Endothelial cell of umbilical vein (primary cell): Measurements from ENCODE around the gene SLC5A4. TPM values are rescaled to one million over a fixed set of nuclear protein-coding genes. Genes with fewer than 3 reads are reported as not detected.

Source experiments
- BruUV-seq: library from RNA; stranded (reverse); fragments of 400-500 nt; replicated peaks from 2 replicates; lab custom pipeline; 2021; lab: Mats Ljungman, UMichigan
- CTCF ChIA-PET: fragments of 300-600, 350-600 bp; sonication (Branson Sonifier 250); formaldehyde crosslinking; loops from one replicate; lab custom pipeline; 2021; ENCODE audit warnings: antibody characterized with exemption, inconsistent platforms; lab: Charles Lee
- POLR2A ChIA-PET: fragments of 300-600, 350-600 bp; sonication (Branson Sonifier 250); formaldehyde crosslinking; loops from one replicate; lab custom pipeline; 2021; ENCODE audit warnings: antibody characterized with exemption, inconsistent platforms; lab: Charles Lee
- DNase-seq: peaks from one replicate; pipeline ENCODE4 v3.0.0-alpha.2; 2011; ENCODE audit warnings: low read depth, low spot score
- FAIRE-seq: peaks from 2 replicates; lab custom pipeline; 2011; peaks lifted over from hg19 to GRCh38; lab: Jason Lieb, UNC
- H2AFZ ChIP-seq: 2 replicates; pipeline ENCODE4 v1.6.0; 2012; ENCODE audit warnings: low read depth, low read length, control low read depth, inconsistent platforms
- H3K27ac ChIP-seq: 2 replicates; pipeline ENCODE4 v1.5.1; 2011; ENCODE audit warnings: low read depth, mild to moderate bottlenecking, control low read depth, low read length, moderate library complexity; ENCODE audit not compliant: insufficient read depth
- H3K27me3 ChIP-seq, 2 experiments: 2 replicates each; pipeline versions ENCODE4 v1.6.0 to v1.6.1; 2011; ENCODE audit warnings: low read length in 2 of 2, mixed read lengths in 1 of 2; ENCODE audit not compliant: control insufficient read depth in 2 of 2, insufficient read depth in 2 of 2
- H3K36me3 ChIP-seq, 2 experiments: 2 replicates in 1 of 2; 3 replicates in 1 of 2; pipeline ENCODE4 v1.5.1; 2011; ENCODE audit warnings: low read length in 2 of 2, mild to moderate bottlenecking in 1 of 2, moderate library complexity in 1 of 2; ENCODE audit not compliant: control insufficient read depth in 2 of 2, insufficient read depth in 2 of 2; ENCODE audit errors: extremely low read depth in 1 of 2
- H3K4me1 ChIP-seq: 3 replicates; pipeline ENCODE4 v1.5.1; 2011; ENCODE audit warnings: mild to moderate bottlenecking, low read length; ENCODE audit not compliant: control insufficient read depth, insufficient read depth; ENCODE audit errors: extremely low read depth
- H3K4me2 ChIP-seq: 2 replicates; pipeline ENCODE4 v1.6.1; 2011; ENCODE audit warnings: low read length, control low read depth, mixed read lengths; ENCODE audit not compliant: insufficient read depth
- H3K4me3 ChIP-seq, 3 experiments: fragments of 200-600 bp in 1 of 3; sonication (generic), shearing (Covaris generic) in 1 of 3; replicated peaks in 1 of 3; 2 replicates each; pipeline ENCODE4 v1.5.1; 2011 to 2016; ENCODE audit warnings: control low read depth in 3 of 3, low read length in 3 of 3, mild to moderate bottlenecking in 2 of 3, inconsistent platforms in 1 of 3, low read depth in 1 of 3, moderate library complexity in 1 of 3; ENCODE audit not compliant: insufficient read depth in 1 of 3
- H3K79me2 ChIP-seq: 2 replicates; pipeline ENCODE4 v1.6.0; 2012; ENCODE audit warnings: low read length, inconsistent platforms; ENCODE audit not compliant: control insufficient read depth, insufficient read depth
- H3K9ac ChIP-seq: replicated peaks from 2 replicates; pipeline ENCODE3; 2011; ENCODE audit warnings: low read length, control low read depth; ENCODE audit not compliant: insufficient read depth; ENCODE audit errors: extremely low read depth
- H3K9me1 ChIP-seq: replicated peaks from 3 replicates; pipeline ENCODE4 v1.6.0; 2011; ENCODE audit warnings: mild to moderate bottlenecking, low read length; ENCODE audit not compliant: control insufficient read depth, insufficient read depth; ENCODE audit errors: extremely low read depth
- H3K9me3 ChIP-seq: replicated peaks from 2 replicates; pipeline ENCODE4 v1.5.1; 2012; ENCODE audit warnings: low read length, inconsistent platforms; ENCODE audit not compliant: control insufficient read depth, insufficient read depth
- H4K20me1 ChIP-seq: replicated peaks from 2 replicates; pipeline ENCODE3; 2011; ENCODE audit warnings: mild to moderate bottlenecking, low read length; ENCODE audit not compliant: control insufficient read depth, insufficient read depth; ENCODE audit errors: extremely low read depth
- EZH2 ChIP-seq: IDR thresholded peaks from 2 replicates; pipeline ENCODE4 v1.6.1; 2012; ENCODE audit warnings: borderline replicate concordance, low read depth, mild to moderate bottlenecking, moderate library complexity, low read length, inconsistent platforms; ENCODE audit not compliant: severe bottlenecking
- FOS ChIP-seq: IDR thresholded peaks from 2 replicates; pipeline ENCODE4 v1.6.1; 2011; ENCODE audit warnings: mild to moderate bottlenecking, low read length, moderate library complexity, borderline replicate concordance; ENCODE audit not compliant: insufficient read depth
- GATA2 ChIP-seq: IDR thresholded peaks from 2 replicates; pipeline ENCODE4 v1.7.0; 2011; ENCODE audit warnings: low read depth, mild to moderate bottlenecking, moderate library complexity, mixed read lengths, low read length; ENCODE audit not compliant: insufficient read length, insufficient read depth
- JUN ChIP-seq: IDR thresholded peaks from 2 replicates; pipeline ENCODE4 v1.6.1; 2011; ENCODE audit warnings: borderline replicate concordance, low read depth; ENCODE audit not compliant: insufficient read length, insufficient read depth
- MYC ChIP-seq: IDR thresholded peaks from one replicate; pipeline ENCODE4 v1.6.1; 2011; ENCODE audit warnings: mild to moderate bottlenecking, low read depth, low read length
- POLR2A ChIP-seq: IDR thresholded peaks from 2 replicates; pipeline ENCODE4 v1.6.1; 2012; ENCODE audit warnings: low read depth, mild to moderate bottlenecking, control low read depth, low read length
- POLR2AphosphoS5 ChIP-seq: IDR thresholded peaks from 2 replicates; pipeline ENCODE4 v1.6.1; 2012; ENCODE audit warnings: low read depth, mild to moderate bottlenecking, control low read depth, low read length, moderate library complexity; ENCODE audit not compliant: insufficient read depth
- dilution Hi-C: fragments of 300-500 bp; cut with MboI; formaldehyde crosslinking; loops from one replicate; pipeline ENCODE4 v1.15.0; 2019; ENCODE audit warnings: low sequenced_read_pairs; ENCODE audit not compliant: extremely low pct_ligation_motif_present
- intact Hi-C: fragments of 100-400 bp; cut with micrococcal nuclease; formaldehyde crosslinking; loops from one replicate; pipeline ENCODE4 v1.10.0; 2022
- polyA plus RNA-seq, 4 experiments: library from polyadenylated mRNA; depleted of rRNA in 3 of 4; stranded (reverse) in 3 of 4; unstranded in 1 of 4; fragments of >200 nt; gene quantifications; 2 replicates each; pipeline versions ENCODE4 v1.2.1 to v1.2.3, GENCODE V29; 2011 to 2012; ENCODE audit warnings: missing spikeins in 1 of 4
- total RNA-seq: library from RNA; stranded (reverse); gene quantifications from 2 replicates; pipeline ENCODE4 v1.2.3, GENCODE V29; 2021
- TF ChIP-seq, protein P1 (sequence below), 2 donors: IDR thresholded peaks; 1 replicate in 1 of 2; 2 replicates in 1 of 2; pipeline ENCODE4 v1.5.1; 2011; ENCODE audit warnings: low read length in 2 of 2, mild to moderate bottlenecking in 2 of 2, moderate library complexity in 2 of 2, control low read depth in 1 of 2, inconsistent platforms in 1 of 2, low read depth in 1 of 2; ENCODE audit not compliant: insufficient read depth in 1 of 2; ENCODE audit errors: extremely low read depth in 1 of 2
- TF ChIP-seq, protein P2 (sequence below): IDR thresholded peaks from 2 replicates; pipeline ENCODE4 v1.6.1; 2011; ENCODE audit not compliant: insufficient read depth, insufficient read length

SLC5A4 gene
- total and polyA plus RNA-seq, 2 donors (not counting 3 experiments of a cell fraction or from before 2014, with no cell fraction given): 1.5 to 2.8 TPM

DNA sequence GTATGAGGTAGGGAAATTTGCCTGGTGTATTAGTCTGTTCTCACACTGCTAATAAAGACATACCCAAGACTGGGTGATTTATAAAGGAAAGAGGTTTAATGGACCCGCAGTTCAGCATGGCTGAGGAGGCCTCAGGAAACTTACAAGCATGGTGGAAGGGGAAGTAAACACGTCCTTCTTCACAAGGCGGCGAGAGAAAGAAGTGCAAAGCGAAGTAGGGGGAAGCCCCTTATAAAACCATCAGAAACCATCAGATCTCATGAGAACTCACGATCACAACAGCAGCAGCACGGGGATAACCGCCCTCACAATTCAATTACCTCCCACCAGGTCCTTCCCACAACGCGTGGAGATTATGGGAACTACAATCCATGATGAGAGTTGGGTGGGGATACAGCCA is 38.2 kb downstream of the SLC5A4 start:
- ChIA-PET POLR2A (no interaction called here), CTCF (no interaction called here)
- no peaks in the 10 kb centered on the region for H4K20me1 ChIP-seq
- dilution Hi-C loops (no loop called here), intact Hi-C loops (no loop called here)
- H3K9me1 ChIP-seq: no peaks in the 10 kb centered on the region
- TF ChIP-seq EZH2: no peak
- TF ChIP-seq JUN: no peak
- no peak for TF ChIP-seq FOS
- TF ChIP-seq, protein P1, sequence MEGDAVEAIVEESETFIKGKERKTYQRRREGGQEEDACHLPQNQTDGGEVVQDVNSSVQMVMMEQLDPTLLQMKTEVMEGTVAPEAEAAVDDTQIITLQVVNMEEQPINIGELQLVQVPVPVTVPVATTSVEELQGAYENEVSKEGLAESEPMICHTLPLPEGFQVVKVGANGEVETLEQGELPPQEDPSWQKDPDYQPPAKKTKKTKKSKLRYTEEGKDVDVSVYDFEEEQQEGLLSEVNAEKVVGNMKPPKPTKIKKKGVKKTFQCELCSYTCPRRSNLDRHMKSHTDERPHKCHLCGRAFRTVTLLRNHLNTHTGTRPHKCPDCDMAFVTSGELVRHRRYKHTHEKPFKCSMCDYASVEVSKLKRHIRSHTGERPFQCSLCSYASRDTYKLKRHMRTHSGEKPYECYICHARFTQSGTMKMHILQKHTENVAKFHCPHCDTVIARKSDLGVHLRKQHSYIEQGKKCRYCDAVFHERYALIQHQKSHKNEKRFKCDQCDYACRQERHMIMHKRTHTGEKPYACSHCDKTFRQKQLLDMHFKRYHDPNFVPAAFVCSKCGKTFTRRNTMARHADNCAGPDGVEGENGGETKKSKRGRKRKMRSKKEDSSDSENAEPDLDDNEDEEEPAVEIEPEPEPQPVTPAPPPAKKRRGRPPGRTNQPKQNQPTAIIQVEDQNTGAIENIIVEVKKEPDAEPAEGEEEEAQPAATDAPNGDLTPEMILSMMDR (IDR thresholded peaks at IDR 0.05; ENCODE audit: extremely low read depth in 1 of 2, insufficient read depth in 1 of 2, low read depth in 1 of 2, low read length in 2 of 2): no peak
- no peak for TF ChIP-seq POLR2AphosphoS5
- TF ChIP-seq MYC: no peak
- TF ChIP-seq, protein P2, sequence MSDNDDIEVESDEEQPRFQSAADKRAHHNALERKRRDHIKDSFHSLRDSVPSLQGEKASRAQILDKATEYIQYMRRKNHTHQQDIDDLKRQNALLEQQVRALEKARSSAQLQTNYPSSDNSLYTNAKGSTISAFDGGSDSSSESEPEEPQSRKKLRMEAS: no peak
- no peak for TF ChIP-seq POLR2A
- TF ChIP-seq GATA2: no peak
- H3K4me1 ChIP-seq: no peaks in the 10 kb centered on the region
- H3K4me3 ChIP-seq: no peak overlapping the region
- H3K9ac ChIP-seq: no peak overlapping the region
- no peaks in the 10 kb centered on the region for H3K79me2 ChIP-seq
- no peaks in the 10 kb centered on the region for H3K27me3 ChIP-seq
- no TSS peak for BruUV-seq
- no peaks in the 10 kb centered on the region for H3K9me3 ChIP-seq
- FAIRE-seq (no peak), DNase-seq (no peak)
- H3K4me2 ChIP-seq: no peak overlapping the region
- H3K27ac ChIP-seq: no peak overlapping the region
- H2AFZ ChIP-seq: no peak overlapping the region
- no peaks in the 10 kb centered on the region for H3K36me3 ChIP-seq
